K562 (cell line): ENCODE data around the gene TMEM163. TPM values are rescaled to one million over a fixed set of nuclear protein-coding genes. Genes with fewer than 3 reads are reported as not detected.

Source experiments
- DMBX1 ChIP-seq: fragments of 250-450 bp; sonication (Bioruptor Pico); IDR thresholded peaks from 2 replicates; pipeline ENCODE4 v1.8.0; 2022; ENCODE audit warnings: inconsistent platforms, mild to moderate bottlenecking, moderate library complexity, borderline replicate concordance
- polyA plus RNA-seq, 8 experiments: library from polyadenylated mRNA; depleted of rRNA in 4 of 8; stranded (reverse) in 5 of 8; unstranded in 3 of 8; fragments of >200 nt; fragmentation: Nextera tagmentation in 2 of 8; fragmentation: Illumina TruSeq in 1 of 8; extraction: Ambion mirVana in 2 of 8; extraction: Trizol in 1 of 8; gene quantifications; 2 replicates each; pipeline versions ENCODE4 v1.2.1 to v1.2.3, GENCODE V29; 2011 to 2014; ENCODE audit warnings: inconsistent platforms in 1 of 8, missing spikeins in 1 of 8
- total RNA-seq, 7 experiments: library from RNA; depleted of rRNA in 6 of 7; stranded (reverse); fragments of >200 nt in 6 of 7; fragmentation: Illumina TruSeq in 2 of 7; extraction: Trizol in 2 of 7; gene quantifications; 2 replicates each; pipeline versions ENCODE4 v1.2.1 to v1.2.3, GENCODE V29; 2011 to 2021; ENCODE audit warnings: low replicate concordance in 1 of 7
- TF ChIP-seq, protein P1 (sequence below): fragments of 450-650 bp; IDR thresholded peaks from 2 replicates; pipeline ENCODE4 v1.6.1; 2016; ENCODE audit warnings: low read depth

TMEM163 gene
- total and polyA plus RNA-seq, 9 of the 15 experiments (the other 6 are each of a cell fraction or from before 2014, with no cell fraction given) = 0.04 to 0.68 (median 0.16) TPM; not detected in 3

DNA sequence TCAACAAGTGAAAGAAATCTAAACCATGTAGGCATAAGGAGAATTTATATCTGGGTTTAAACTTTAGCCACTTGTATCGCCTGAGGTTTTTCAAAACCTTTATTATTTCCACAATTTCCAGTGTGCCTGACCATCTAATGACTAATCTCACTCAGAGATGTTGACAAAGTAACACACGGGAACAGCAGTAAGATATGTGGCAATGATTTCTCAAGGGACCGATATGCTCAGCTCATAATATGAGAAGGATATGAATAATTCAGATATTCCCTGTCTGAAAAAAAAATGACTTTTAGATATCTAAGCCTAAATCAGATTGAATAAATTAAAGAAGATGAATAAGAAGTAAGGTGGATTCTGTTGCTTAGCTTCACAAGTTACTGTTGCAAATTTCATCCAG, 43.5 kb downstream of the TMEM163 start (continued):
- TF ChIP-seq, protein P1, sequence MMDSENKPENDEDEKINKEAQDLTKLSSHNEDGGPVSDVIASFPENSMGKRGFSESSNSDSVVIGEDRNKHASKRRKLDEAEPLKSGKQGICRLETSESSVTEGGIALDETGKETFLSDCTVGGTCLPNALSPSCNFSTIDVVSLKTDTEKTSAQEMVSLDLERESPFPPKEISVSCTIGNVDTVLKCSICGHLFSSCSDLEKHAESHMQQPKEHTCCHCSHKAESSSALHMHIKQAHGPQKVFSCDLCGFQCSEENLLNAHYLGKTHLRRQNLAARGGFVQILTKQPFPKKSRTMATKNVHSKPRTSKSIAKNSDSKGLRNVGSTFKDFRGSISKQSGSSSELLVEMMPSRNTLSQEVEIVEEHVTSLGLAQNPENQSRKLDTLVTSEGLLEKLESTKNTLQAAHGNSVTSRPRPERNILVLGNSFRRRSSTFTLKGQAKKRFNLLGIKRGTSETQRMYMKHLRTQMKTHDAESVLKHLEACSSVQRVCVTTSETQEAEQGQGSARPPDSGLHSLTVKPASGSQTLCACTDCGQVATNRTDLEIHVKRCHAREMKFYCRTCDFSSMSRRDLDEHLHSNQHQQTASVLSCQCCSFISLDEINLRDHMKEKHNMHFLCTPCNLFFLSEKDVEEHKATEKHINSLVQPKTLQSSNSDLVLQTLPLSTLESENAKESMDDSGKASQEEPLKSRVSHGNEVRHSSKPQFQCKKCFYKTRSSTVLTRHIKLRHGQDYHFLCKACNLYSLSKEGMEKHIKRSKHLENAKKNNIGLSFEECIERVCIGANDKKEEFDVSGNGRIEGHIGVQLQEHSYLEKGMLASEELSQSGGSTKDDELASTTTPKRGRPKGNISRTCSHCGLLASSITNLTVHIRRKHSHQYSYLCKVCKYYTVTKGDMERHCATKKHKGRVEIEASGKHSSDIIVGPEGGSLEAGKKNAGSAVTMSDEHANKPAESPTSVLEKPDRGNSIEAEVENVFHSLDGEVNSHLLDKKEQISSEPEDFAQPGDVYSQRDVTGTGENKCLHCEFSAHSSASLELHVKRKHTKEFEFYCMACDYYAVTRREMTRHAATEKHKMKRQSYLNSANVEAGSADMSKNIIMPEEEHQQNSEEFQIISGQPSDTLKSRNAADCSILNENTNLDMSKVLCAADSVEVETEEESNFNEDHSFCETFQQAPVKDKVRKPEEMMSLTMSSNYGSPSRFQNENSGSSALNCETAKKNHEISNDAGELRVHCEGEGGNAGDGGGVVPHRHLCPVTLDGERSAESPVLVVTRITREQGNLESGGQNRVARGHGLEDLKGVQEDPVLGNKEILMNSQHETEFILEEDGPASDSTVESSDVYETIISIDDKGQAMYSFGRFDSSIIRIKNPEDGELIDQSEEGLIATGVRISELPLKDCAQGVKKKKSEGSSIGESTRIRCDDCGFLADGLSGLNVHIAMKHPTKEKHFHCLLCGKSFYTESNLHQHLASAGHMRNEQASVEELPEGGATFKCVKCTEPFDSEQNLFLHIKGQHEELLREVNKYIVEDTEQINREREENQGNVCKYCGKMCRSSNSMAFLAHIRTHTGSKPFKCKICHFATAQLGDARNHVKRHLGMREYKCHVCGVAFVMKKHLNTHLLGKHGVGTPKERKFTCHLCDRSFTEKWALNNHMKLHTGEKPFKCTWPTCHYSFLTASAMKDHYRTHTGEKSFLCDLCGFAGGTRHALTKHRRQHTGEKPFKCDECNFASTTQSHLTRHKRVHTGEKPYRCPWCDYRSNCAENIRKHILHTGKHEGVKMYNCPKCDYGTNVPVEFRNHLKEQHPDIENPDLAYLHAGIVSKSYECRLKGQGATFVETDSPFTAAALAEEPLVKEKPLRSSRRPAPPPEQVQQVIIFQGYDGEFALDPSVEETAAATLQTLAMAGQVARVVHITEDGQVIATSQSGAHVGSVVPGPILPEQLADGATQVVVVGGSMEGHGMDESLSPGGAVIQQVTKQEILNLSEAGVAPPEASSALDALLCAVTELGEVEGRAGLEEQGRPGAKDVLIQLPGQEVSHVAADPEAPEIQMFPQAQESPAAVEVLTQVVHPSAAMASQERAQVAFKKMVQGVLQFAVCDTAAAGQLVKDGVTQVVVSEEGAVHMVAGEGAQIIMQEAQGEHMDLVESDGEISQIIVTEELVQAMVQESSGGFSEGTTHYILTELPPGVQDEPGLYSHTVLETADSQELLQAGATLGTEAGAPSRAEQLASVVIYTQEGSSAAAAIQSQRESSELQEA = no peak
- TF ChIP-seq DMBX1 (CRISPR knock-in tag) = no peak
